ENCODE results near the gene RAB5B.
"Not testable (repeated sequence)": the region's sequence is repeated elsewhere in the genome, so short reads cannot be mapped to it uniquely, and the experiment has no call there.

DNA sequence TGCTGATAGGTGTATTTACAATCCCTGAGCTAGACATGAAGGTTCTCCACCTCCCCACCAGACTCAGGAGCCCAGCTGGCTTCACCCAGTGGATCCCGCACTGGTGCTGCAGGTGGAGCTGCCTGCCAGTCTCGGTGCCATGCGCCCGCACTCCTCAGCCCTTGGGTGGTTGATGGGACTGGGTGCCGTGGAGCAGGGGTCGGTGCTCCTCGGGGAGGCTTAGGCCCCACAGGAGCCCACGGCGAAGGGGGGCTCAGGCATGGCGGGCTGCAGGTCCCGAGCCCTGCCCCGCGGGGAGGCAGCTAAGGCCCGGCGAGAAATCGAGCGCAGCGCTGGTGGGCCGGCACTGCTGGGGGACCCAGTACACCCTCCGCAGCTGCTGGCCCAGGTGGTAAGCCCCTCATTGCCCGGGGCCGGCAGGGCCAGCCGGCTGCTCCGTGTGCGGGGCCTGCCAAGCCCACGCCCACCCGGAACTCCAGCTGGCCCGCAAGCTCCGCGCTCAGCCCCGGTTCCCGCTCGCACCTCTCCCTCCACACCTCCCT lies 26.2 kb downstream of the RAB5B start:
- not testable (repeated sequence) for TF ChIP-seq POLR2AphosphoS5 (IDR thresholded peaks at IDR 0.05)
- TF ChIP-seq, protein P1, sequence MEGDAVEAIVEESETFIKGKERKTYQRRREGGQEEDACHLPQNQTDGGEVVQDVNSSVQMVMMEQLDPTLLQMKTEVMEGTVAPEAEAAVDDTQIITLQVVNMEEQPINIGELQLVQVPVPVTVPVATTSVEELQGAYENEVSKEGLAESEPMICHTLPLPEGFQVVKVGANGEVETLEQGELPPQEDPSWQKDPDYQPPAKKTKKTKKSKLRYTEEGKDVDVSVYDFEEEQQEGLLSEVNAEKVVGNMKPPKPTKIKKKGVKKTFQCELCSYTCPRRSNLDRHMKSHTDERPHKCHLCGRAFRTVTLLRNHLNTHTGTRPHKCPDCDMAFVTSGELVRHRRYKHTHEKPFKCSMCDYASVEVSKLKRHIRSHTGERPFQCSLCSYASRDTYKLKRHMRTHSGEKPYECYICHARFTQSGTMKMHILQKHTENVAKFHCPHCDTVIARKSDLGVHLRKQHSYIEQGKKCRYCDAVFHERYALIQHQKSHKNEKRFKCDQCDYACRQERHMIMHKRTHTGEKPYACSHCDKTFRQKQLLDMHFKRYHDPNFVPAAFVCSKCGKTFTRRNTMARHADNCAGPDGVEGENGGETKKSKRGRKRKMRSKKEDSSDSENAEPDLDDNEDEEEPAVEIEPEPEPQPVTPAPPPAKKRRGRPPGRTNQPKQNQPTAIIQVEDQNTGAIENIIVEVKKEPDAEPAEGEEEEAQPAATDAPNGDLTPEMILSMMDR (IDR thresholded peaks at IDR 0.05) = not testable (repeated sequence)

All from esophagus muscularis mucosa (tissue), 3 donors.